Measurements from ENCODE around the gene ENDOV. TPM values are rescaled to one million over a fixed set of nuclear protein-coding genes. Genes with fewer than 3 reads are reported as not detected.

Gene ENDOV
- total and polyA plus RNA-seq, 2 of the 13 experiments (the other 11 are each of a cell fraction or from before 2014, with no cell fraction given), result 15.1 to 17.1 TPM

DNA sequence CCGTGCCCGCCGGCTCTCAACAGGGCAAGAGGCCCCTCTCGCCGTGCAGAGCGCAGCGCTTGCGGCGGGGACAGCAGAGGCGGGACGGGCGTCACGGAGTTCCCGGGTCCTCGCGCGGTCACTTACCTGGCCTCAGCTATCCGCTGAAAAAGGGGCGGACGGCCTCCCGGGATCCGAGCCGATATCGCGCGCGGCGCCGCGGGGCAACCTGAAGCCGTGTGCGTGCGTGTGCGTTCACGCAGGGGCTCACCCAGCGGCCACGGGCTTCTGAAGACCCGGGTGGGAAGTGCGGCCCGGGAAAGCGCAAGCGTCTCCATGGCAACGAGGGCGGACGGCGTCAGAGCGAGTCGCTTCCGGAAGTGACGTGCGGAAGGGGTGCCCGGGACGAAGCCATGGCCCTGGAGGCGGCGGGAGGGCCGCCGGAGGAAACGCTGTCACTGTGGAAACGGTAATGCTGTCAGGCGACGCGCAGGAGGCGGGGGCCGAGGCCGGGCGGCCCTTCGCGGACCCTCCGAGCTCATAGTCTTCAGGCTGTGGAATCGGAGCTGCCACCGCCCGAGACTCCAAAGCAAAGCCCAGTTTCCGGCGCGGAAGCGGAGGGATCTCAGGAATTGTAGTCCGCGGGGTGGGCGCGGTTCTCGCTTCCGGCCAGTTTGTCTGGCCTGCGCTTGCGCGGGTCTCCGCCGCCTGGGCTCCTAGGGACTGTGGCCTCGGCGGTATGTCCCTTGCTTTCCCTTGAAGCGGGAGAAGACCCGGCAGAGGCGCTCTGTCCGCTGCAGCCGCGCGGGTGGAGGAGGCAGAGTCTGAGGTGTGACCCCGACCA, at the start of gene ENDOV (continued):
- TF ChIP-seq FOXK1 (CRISPR knock-in tag; IDR thresholded peaks at IDR 0.05; ENCODE audit: borderline replicate concordance, low read depth) (peak; percentile 90), ZNF574 (CRISPR knock-in tag; IDR thresholded peaks at IDR 0.05) (peak; percentile 95), PAXIP1 (CRISPR knock-in tag; conservative IDR thresholded peaks at IDR 0.05) (peak; percentile 39), ZNF83 (CRISPR knock-in tag; IDR thresholded peaks at IDR 0.05; ENCODE audit: borderline replicate concordance) (no peak; the same call in none of the 2 replicates), ZIK1 (CRISPR knock-in tag; IDR thresholded peaks at IDR 0.05; ENCODE audit: borderline replicate concordance, low read depth) (peak; percentile 1; the same call in 1 of the 2 replicates), CBX2 (IDR thresholded peaks at IDR 0.05; ENCODE audit: low read depth, low read length) (no peak; the same call in 1 of the 2 replicates), CBX2 (CRISPR knock-in tag; IDR thresholded peaks at IDR 0.05; ENCODE audit: low read depth) (peak; percentile 60; the same call in 1 of the 2 replicates), RBAK (CRISPR knock-in tag; IDR thresholded peaks at IDR 0.05) (no peak), ESRRA (CRISPR knock-in tag; IDR thresholded peaks at IDR 0.05; ENCODE audit: low read depth) (peak; percentile 44; the same call in 1 of the 2 replicates), MAFK (conservative IDR thresholded peaks at IDR 0.05 in 1 of 2, IDR thresholded peaks at IDR 0.05 in 1 of 2; ENCODE audit: low read length in 2 of 2) (no peak), ZNF333 (CRISPR knock-in tag; IDR thresholded peaks at IDR 0.05; ENCODE audit: borderline replicate concordance) (peak; percentile 87), NCOA2 (CRISPR knock-in tag; IDR thresholded peaks at IDR 0.05) (no peak), ZNF615 (CRISPR knock-in tag; IDR thresholded peaks at IDR 0.05; ENCODE audit: borderline replicate concordance) (0 out of 2 replicates have a peak, but pooled peaks have one; percentile 15)
- TF ChIP-seq, protein P1, sequence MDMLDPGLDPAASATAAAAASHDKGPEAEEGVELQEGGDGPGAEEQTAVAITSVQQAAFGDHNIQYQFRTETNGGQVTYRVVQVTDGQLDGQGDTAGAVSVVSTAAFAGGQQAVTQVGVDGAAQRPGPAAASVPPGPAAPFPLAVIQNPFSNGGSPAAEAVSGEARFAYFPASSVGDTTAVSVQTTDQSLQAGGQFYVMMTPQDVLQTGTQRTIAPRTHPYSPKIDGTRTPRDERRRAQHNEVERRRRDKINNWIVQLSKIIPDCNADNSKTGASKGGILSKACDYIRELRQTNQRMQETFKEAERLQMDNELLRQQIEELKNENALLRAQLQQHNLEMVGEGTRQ (IDR thresholded peaks at IDR 0.05; ENCODE audit: low read depth, low read length), result no peak
- TF ChIP-seq, protein P1 (CRISPR knock-in tag; IDR thresholded peaks at IDR 0.05; ENCODE audit: borderline replicate concordance), result peak; percentile 53; the same call in 1 of the 2 replicates
- TF ChIP-seq, protein P2, sequence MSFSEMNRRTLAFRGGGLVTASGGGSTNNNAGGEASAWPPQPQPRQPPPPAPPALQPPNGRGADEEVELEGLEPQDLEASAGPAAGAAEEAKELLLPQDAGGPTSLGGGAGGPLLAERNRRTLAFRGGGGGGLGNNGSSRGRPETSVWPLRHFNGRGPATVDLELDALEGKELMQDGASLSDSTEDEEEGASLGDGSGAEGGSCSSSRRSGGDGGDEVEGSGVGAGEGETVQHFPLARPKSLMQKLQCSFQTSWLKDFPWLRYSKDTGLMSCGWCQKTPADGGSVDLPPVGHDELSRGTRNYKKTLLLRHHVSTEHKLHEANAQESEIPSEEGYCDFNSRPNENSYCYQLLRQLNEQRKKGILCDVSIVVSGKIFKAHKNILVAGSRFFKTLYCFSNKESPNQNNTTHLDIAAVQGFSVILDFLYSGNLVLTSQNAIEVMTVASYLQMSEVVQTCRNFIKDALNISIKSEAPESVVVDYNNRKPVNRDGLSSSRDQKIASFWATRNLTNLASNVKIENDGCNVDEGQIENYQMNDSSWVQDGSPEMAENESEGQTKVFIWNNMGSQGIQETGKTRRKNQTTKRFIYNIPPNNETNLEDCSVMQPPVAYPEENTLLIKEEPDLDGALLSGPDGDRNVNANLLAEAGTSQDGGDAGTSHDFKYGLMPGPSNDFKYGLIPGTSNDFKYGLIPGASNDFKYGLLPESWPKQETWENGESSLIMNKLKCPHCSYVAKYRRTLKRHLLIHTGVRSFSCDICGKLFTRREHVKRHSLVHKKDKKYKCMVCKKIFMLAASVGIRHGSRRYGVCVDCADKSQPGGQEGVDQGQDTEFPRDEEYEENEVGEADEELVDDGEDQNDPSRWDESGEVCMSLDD (CRISPR knock-in tag; IDR thresholded peaks at IDR 0.05; ENCODE audit: borderline replicate concordance), result no peak
